Hematopoietic multipotent progenitor cell treated with erythropoietin and hydrocortisone succinate and interleukin-3 and kit ligand, for 15 days (in vitro differentiated cells): ENCODE data around the gene ZNF578.
"Not testable (repeated sequence)": the region's sequence is repeated elsewhere in the genome, so short reads cannot be mapped to it uniquely, and the experiment has no call there.

Experiments
- DNase-seq: peaks from one replicate; pipeline ENCODE4 v3.0.0-alpha.2; 2015; ENCODE audit warnings: low spot score

ZNF578 gene

DNA sequence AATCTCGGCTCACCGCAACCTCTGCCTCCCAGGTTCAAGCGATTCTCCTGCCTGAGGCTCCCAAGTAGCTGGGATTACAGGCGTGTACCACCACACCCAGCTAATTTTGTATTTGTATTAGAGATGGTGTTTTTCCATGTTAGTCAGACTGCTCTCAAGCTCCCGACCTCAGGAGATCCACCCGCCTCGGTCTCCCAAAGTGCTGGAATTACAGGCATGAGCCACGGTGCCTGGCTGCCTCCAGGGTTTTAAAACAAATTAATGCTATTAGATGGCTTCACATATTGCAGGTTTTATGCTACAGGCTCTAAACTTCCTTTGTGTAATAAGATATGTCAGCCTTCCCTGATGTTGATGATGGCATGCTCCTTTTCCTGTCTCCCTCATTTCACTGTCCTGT lies 108.3 kb downstream of the ZNF578 start:
- DNase-seq: not testable (repeated sequence)
